Stimulated activated CD8-positive, alpha-beta memory T cell treated with anti-CD3 and anti-CD28 coated beads, Interleukin-4, amount 100 ng/mL, for 4 hours (primary cell): ENCODE measurements around the gene YRDC.
A peak's percentile ranks its signal among the peaks of the same experiment; 100 is the strongest.

Experiments used
- DNase-seq, 2 donors: peaks; one replicate each; pipeline ENCODE4 v3.0.0-alpha.2; 2020; ENCODE audit warnings: low read depth in 2 of 2, low spot score in 1 of 2

Gene YRDC

DNA sequence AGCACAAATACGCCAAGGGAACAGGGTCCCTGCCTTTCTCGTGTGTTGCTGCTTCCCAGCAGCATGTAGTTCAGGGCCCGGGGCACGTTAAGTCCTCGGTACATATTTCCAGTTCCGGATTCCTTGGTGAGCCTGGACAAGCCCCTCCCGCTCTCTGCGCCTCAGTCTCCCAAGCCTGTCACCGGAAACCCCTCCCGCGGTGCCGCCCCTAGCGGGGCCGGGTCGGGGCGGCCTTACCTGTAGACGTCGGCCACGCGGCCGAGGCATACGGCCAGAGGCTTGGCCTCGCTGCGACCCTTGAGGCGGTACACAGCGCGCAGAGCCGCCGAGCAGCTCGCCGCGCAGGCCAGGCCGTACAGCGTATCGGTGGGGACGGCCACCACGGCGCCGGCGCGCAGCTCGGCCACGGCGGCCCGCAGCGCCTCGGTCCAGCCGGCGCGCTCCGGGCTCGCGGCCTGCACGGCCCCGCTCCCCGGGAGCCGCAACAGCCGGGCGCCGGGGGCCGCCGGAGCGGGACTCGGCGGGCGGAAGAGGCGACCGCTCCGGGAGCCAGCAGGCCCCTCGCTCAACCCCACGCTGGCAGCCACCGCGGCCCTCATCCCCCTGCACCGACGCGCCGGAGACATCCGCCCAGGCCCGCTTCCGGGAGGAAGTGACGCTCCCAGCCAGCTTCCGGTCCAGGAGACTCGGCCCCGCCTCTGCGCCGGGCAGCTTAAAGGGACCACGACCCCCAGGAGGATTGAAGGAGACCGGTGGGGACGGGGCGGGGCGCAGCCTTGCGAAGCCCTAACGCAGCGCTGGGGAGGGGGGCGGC lies at the start of gene YRDC, which contains the start of gene C1orf122:
TSS of gene YRDC (minus strand) at position 654 of the 814 bp plus-strand sequence. CDS start at position 626, 28 bp downstream.
TSS of gene C1orf122 (plus strand) at position 236 of the 814 bp plus-strand sequence. CDS start 615 bp downstream, outside the sequence.
- peak; percentile 87 to 88 for DNase-seq

- DNase-seq, result no peak
Observed at GRCh38 chr1:37854406-37854805, 46.4 kb upstream of the YRDC start.

GRCh38 chr1:37853157-37853556 lies 45.1 kb upstream of the YRDC start:
- DNase-seq, result no peak

GRCh38 chr1:37851782-37852210 lies 43.8 kb upstream of the YRDC start:
- DNase-seq, result no peak

- DNase-seq, result no peak
Observed at GRCh38 chr1:37851262-37851661, 43.3 kb upstream of the YRDC start.

DNA sequence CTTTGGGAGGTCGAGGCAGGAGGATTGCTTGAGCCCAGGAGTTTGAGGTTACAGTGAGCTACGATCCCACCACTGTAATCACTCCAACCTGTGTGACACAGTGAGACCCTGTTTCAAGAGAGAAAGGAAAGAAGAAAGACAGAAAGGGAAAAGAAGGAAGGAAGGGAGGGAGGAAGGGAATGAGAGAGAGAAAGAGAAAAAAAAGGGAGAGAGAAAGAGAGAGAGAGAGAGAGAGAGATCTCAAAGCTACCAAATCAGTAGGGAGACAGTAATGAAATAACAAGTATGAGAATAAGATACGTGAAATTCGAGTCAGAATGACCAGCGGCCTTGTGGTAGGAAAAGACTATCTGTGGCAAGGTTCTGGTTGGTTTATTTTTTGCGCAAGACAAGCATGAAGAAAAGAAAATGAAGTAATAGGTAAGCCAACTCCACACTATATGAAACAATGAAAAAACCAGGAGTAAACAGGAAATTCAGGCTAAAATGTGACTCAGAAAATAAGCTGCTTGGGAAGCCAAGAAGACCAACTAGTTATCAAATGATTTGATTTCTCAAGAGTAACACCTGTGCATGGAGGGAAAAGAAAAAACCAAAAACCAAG lies 42.4 kb upstream of the YRDC start:
- DNase-seq, result no peak

- no peak for DNase-seq
Observed at GRCh38 chr1:37849480-37849879, 41.5 kb upstream of the YRDC start.

DNA sequence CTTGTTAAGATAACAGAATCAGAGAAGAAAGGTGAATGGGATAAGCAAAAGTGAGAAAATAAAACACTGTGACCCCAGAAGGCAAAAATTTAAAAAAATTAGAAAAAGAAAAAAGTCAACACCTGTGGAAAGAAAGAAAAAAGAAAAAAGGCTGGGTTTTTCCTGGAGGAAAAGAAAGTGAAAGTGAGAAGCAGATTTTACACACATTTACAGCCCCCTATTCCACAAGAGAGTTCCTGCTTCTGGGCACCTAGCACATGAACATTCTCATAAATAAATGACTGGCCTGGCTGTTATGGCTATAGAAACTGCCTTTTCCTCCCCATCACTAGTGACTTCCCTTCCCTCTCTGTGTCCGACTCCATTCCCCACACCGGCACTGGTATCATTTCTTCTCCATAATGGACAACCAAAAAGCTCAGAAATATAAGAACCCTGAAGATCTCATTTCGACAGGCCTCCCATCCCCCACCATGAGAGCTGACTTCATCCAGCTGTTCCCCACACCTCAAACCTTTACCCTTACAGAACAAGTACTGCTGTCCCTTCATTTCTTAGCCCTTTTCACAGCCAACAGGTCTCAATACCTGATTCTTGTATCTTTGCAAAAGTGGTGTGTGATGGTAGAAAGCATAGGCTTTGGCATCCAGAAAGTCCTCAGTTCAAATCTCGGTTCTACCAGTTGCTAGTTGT lies 38.8 kb upstream of the YRDC start:
- no peak for DNase-seq

DNA sequence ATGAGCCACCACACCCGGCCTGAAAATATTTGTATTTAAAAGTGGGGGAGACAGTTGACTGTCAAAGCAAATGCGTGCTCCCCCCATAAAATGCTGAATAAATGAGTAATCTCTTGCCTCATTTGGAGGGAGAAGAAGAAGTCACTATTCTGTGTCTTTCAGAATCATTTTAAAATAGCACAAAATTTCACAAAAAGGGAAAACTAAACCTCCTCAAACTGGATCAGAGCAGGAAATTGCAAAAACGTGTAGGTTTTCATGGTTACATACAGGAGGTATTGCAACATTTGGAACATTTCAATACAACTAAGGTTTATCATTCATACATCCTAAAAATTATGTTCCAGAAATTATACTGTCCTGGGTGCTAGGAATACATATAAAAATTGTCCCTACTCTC lies 37.8 kb upstream of the YRDC start:
- no peak for DNase-seq

DNA sequence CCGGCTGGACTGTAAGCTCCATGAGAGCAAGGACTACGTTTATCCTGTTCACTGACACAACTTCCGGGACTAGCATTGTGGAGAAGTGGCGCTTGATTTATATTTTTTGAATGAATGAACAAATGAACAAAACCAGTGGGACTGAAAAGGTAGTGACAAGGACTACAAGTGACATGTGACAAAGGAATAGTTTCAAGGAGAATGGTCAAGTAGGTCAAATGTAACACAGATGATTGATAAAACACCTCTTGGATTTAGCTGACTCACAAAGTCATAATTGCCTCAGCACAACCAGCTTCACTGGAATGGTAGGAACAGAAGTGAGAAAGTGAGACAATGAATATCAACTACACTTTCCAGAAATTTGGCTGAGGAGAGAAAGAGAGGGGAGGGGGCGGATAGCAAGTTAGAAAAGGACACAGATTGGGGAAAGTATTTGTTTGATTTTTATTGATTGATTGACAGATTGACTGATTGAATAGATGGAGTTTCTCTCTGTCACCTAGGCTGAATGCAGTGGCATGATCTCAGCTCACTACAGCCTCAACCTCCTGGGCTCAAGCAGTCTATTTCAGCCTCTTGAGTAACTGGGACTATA lies 37.1 kb upstream of the YRDC start:
- no peak for DNase-seq

GRCh38 chr1:37844536-37844935 lies 36.5 kb upstream of the YRDC start:
- no peak for DNase-seq

DNA sequence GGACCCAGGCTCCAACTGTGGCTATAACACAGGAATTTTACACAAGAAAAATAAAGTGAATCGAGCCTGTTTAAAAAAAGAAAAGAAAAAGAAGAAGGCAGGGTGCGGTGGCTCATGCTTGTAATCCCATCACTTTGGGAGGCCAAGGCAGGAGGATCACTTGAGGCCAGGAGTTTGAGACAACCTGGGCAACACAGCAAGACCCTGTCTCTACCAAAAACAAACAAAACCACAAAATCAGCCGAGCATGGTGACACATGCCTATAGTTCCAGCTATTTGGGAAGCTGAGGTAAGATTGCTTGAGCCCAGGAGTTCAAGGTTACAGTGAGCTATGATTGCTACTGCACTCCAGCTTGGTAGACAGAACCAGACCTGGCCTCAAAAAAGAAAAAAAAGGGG lies 33.6 kb upstream of the YRDC start:
- no peak for DNase-seq

DNA sequence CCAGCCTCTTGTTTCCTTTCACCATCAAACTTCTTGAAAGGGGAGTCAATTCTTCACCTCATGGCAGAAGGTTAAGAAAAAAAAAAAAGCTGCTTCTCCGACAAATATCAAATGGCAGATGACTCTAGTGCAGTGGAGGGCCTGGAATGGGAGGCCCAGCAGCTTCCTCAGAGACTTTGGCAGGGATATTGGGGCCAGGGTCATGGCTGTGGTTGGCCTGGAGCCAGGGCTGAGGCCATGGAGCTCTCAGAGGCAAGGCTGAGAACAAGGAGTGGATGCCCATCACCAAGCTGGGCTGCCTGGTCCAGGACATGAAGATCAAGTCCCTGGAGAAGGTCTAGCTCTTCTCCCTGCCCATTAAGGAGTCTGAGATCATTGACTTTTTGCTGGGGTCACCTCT lies 32.7 kb upstream of the YRDC start:
- DNase-seq, result no peak

DNA sequence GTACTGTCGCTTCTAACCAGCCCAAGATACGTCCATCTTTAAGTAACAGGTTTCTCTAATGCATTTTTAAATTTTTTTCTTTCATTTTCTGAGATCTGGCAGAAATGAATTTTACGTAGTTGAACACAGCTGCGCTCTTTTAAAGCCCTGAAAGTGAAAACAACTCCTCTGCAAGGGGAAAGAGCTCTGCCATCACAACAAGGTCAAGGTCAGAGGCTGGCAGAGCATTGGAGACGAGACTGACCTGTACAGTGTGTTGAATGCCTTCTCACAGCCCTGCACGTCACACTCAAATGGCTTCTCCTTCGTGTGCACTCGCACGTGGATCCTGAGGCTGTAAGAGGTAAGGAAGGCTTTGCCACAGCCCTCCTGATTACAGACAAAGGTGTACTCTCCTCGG lies 31.7 kb upstream of the YRDC start:
- DNase-seq, result no peak

DNA sequence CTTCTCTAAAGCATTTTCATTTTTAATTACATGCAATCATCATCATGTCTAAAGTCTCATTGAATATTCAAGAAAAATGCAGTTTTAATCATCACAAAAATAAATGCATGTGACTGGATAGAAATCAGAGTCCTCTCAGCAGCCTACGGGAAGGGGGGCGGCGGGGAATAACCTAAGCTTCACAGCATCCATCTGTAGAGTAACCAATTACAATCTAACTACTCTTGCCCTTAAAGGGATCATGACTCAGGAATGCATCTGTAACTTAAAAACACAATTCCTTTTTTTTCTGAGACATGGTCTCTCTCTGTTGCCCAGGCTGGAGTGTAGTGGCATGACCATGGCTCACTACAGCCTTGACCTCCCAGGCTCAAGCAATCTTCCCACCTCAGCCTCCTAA lies 28.8 kb upstream of the YRDC start:
- DNase-seq, result no peak

DNA sequence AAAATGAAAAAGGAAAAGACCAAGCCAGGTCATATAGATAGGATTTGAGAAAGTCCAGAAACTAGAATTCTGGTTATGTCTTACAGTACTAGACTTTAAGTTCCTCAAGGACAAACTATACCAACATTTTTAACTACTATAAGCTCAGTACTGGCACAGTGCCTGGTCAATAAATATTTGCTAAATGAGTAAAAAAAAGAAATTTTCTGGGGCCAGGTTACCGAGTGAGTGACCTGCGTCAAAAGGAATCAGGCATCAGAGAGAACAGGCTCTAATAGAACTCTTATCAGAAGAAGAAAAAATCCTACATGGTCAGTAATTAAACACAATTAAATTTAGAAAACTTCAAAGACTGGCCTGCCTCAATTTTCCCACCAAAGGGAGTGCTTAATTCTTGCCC lies 23.8 kb upstream of the YRDC start:
- DNase-seq, result no peak

- DNase-seq, result no peak
Observed at GRCh38 chr1:37831109-37831508, 23.1 kb upstream of the YRDC start.

- no peak for DNase-seq
Observed at GRCh38 chr1:37828410-37829074, 20.5 kb upstream of the YRDC start.

GRCh38 chr1:37825506-37825905 lies 17.5 kb upstream of the YRDC start:
- no peak for DNase-seq

GRCh38 chr1:37824001-37824400 lies 16.0 kb upstream of the YRDC start:
- DNase-seq, result no peak
